Measurements from ENCODE around the gene SLC35G2.
"Not testable (repeated sequence)": the region's sequence is repeated elsewhere in the genome, so short reads cannot be mapped to it uniquely, and the experiment has no call there.

Gene SLC35G2

DNA sequence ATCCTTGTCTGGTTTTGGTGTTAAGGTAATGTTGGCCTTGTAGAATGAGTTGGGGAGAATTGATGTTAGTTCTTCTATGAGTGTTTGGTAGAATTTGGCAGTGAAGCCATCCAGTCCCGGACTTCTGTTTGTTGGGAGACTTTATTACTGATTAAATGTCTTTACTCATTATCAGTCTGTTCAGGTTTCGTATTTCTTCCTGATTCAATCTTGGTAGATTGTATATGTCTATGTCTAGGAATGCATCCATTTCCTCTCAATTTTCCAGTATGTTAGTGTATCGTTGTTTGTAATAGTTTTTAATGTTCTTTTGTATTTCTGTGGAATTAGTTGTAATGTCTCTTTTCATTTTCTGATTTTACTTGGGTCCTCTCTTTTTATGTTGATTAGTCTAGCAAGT is 82.5 kb downstream of the SLC35G2 start:
- H3K36me3 Mint-ChIP-seq (ENCODE audit: insufficient read depth): peaks cover 14% of the 10 kb centered on the region
- H3K4me1 Mint-ChIP-seq (ENCODE audit: low read depth in 2 of 2): peaks cover 61 to 67% of the 10 kb centered on the region in 2 donors
- peak overlapping the region; percentile 76 to 89 for H3K27ac Mint-ChIP-seq

GRCh38 chr3:136902530-136902929 is 83.6 kb downstream of the SLC35G2 start:
- Mint-ChIP-seq H3K4me1 (ENCODE audit: low read depth in 2 of 2) (peaks cover 70% of the 10 kb centered on the region in 2 donors), H3K36me3 (ENCODE audit: insufficient read depth) (peaks cover 14% of the 10 kb centered on the region), H3K27ac (peak overlapping the region in 1 of 2 donors; percentile 24), H3K9me3 (peaks cover 1 to 14% of the 10 kb centered on the region in 2 donors)
- H3K27me3 Mint-ChIP-seq; H3K4me3 Mint-ChIP-seq; ATAC-seq (replicated peaks); DNase-seq: not testable (repeated sequence)

More for the DNA sequence above, 82.5 kb downstream of the SLC35G2 start:
- Mint-ChIP-seq H3K9me3 (peaks cover 1 to 14% of the 10 kb centered on the region in 2 donors), H3K4me3 (peak overlapping the region; percentile 1 to 53), H3K27me3 (no peaks in the 10 kb centered on the region)
- DNase-seq: no peak
- no peak for ATAC-seq (replicated peaks)

DNA sequence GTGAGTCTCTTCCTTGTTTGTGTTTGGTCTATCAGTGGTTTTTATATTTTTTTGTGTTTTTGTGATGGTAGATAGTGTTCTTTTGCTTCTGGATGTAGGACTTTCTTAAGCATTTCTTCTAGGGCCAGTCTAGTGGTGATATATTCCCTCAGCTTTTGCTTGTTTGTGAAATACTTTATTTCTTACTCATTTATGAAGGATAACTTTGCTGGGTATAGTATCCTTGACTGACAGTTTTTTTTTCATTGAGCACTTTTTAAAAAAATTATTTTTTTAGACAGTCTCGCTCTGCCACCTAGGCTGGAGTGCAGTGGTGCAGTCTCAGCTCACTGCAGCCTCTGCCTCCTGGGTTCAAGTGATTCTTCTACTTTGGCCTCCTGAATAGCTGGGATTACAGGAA is 85.0 kb downstream of the SLC35G2 start:
- ATAC-seq (replicated peaks) (no peak), DNase-seq (no peak)
- peaks cover 74 to 77% of the 10 kb centered on the region in 2 donors for H3K4me1 Mint-ChIP-seq (ENCODE audit: low read depth in 2 of 2)
- H3K9me3 Mint-ChIP-seq: peaks cover 1 to 14% of the 10 kb centered on the region in 2 donors
- H3K27me3 Mint-ChIP-seq: no peaks in the 10 kb centered on the region
- H3K27ac Mint-ChIP-seq: no peak overlapping the region
- H3K4me3 Mint-ChIP-seq: peak overlapping the region in 1 of 2 donors; percentile 1
- H3K36me3 Mint-ChIP-seq (ENCODE audit: insufficient read depth): peaks cover 14% of the 10 kb centered on the region

- Mint-ChIP-seq H3K4me3 (no peak overlapping the region), H3K9me3 (peaks cover 1 to 14% of the 10 kb centered on the region in 2 donors), H3K27me3 (no peaks in the 10 kb centered on the region), H3K4me1 (ENCODE audit: low read depth in 2 of 2) (peaks cover 74 to 78% of the 10 kb centered on the region in 2 donors), H3K36me3 (ENCODE audit: insufficient read depth) (peaks cover 14% of the 10 kb centered on the region), H3K27ac (no peak overlapping the region)
- DNase-seq (no peak), ATAC-seq (replicated peaks) (no peak)
Measured at GRCh38 chr3:136904746-136905145, 85.8 kb downstream of the SLC35G2 start.
